Measurements from ENCODE around the gene C1QTNF6.

GRCh38 chr22:37146051-37146385 is 42.0 kb downstream of the C1QTNF6 start:
- TF ChIP-seq CTCF (IDR thresholded peaks at IDR 0.05), result no peak
- TF ChIP-seq POLR2A (IDR thresholded peaks at IDR 0.05), result no peak

Data from adrenal gland (tissue), 5 donors.